Measurements from ENCODE around the gene SIRT3.

- no peak for TF ChIP-seq EZH2 (IDR thresholded peaks at IDR 0.05)
- TF ChIP-seq POLR2AphosphoS5 (IDR thresholded peaks at IDR 0.05; ENCODE audit: borderline replicate concordance, low read depth, low read length) = peak; percentile 76; the same call in 1 of the 2 replicates
These were observed 27.8 kb downstream of the SIRT3 start for GRCh38 chr11:208181-208916.

Measured in SK-N-MC (cell line).